Activated naive CD8-positive, alpha-beta T cell (primary cell): Measurements from ENCODE around the gene DPYD.

Experiments used
- H3K27ac Mint-ChIP-seq: one replicate; pipeline ENCODE4 v1.8.0; 2021; ENCODE audit warnings: mixed read lengths
- H3K27me3 Mint-ChIP-seq: one replicate; pipeline ENCODE4 v1.8.0; 2021; ENCODE audit warnings: mixed read lengths
- H3K36me3 Mint-ChIP-seq: one replicate; pipeline ENCODE4 v1.8.0; 2021; ENCODE audit warnings: mixed read lengths
- H3K4me1 Mint-ChIP-seq: one replicate; pipeline ENCODE4 v1.8.0; 2021; ENCODE audit warnings: low read depth, mixed read lengths
- H3K4me3 Mint-ChIP-seq: one replicate; pipeline ENCODE4 v1.8.0; 2021; ENCODE audit warnings: mild to moderate bottlenecking, mixed read lengths
- H3K9me3 Mint-ChIP-seq: one replicate; pipeline ENCODE4 v1.8.0; 2021; ENCODE audit warnings: low read depth, mixed read lengths

The DPYD gene

DNA sequence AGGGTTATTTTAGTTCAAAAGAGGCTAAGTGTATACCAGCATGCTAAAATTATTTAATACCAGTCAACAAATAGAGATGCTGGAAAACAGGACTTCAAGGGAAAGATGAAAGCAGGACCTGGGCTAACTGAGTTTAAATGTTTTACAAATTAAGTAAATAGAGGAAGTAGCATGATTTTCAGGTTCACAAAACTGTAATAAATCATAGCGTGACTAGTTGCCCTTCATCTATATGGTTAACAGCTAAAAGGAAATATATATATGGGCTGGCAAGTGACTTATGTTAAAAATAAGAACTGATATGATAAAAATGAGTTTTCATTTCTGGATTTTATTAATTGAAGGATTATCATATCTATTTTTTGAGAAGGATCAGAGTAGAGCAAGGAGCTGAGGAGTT lies 25.6 kb downstream of the DPYD start:
- Mint-ChIP-seq H3K9me3 (peaks cover 16% of the 10 kb centered on the region), H3K4me3 (no peak overlapping the region), H3K27ac (no peak overlapping the region), H3K27me3 (no peaks in the 10 kb centered on the region), H3K4me1 (peaks cover 37% of the 10 kb centered on the region), H3K36me3 (peaks cover 26% of the 10 kb centered on the region)

DNA sequence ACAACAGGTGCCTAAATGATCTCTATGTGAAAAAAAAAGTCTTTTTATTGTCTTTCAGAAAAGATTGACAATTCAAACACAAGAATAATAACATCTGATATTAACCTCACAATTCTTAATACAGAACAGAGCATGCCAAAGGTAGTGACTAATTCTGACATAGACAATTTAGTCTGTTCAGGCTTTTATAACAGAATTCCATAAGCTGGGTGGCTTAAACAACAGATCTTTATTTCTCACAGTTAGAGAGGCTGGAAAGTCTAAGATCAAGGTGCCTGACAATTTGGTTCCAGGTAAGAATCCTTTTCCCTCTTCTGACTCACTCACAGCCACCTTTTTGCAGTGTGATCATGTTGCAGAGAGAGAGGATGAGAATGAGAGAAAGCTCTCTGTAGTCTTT lies 27.0 kb downstream of the DPYD start:
- Mint-ChIP-seq H3K9me3 (peaks cover 25% of the 10 kb centered on the region), H3K4me3 (no peak overlapping the region), H3K36me3 (peaks cover 20% of the 10 kb centered on the region), H3K27me3 (no peaks in the 10 kb centered on the region), H3K27ac (no peak overlapping the region), H3K4me1 (peaks cover 32% of the 10 kb centered on the region)

DNA sequence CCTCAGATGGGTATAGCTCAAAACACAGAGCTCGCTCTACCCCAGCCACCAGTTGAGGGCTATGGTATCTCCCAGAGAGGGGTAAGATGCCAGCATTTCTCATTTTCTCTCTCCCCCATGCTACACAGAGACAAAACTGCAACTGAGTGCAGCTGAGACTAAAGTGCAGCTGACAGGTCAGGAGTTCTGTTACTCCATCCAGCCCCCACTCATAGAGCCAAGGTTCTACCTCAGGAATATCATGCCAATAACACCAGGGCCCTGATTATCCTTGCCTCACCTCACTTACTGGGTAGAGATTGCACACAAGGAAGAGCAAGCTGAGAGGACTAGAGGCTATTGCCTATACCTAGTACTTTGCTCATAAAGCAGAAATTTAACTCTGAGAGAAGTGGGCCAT lies 34.6 kb downstream of the DPYD start:
- Mint-ChIP-seq H3K27ac (no peak overlapping the region), H3K36me3 (peaks cover 23% of the 10 kb centered on the region), H3K27me3 (no peaks in the 10 kb centered on the region), H3K4me3 (no peak overlapping the region), H3K4me1 (peaks cover 24% of the 10 kb centered on the region), H3K9me3 (peaks cover 24% of the 10 kb centered on the region)

DNA sequence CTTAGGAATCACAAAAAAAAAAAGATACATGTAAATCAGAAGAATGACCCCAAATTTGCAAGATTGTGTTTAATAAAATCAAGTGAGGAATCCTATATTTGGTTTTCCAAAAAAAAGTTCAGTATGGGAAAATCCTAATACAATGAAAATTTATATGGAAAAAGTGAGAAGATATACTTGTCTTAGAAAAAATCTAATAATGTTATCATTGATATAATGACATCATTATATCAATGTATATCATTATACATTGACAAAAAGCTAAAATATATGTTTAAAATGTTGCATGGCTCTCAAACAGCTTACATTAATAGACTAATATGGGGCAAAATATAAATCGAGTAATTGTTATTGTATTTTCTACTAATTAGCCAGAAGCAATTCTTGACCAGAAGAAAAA lies 37.0 kb downstream of the DPYD start:
- Mint-ChIP-seq H3K36me3 (peaks cover 25% of the 10 kb centered on the region), H3K27me3 (no peaks in the 10 kb centered on the region), H3K4me3 (no peak overlapping the region), H3K4me1 (peaks cover 24% of the 10 kb centered on the region), H3K9me3 (peaks cover 8% of the 10 kb centered on the region), H3K27ac (no peak overlapping the region)

DNA sequence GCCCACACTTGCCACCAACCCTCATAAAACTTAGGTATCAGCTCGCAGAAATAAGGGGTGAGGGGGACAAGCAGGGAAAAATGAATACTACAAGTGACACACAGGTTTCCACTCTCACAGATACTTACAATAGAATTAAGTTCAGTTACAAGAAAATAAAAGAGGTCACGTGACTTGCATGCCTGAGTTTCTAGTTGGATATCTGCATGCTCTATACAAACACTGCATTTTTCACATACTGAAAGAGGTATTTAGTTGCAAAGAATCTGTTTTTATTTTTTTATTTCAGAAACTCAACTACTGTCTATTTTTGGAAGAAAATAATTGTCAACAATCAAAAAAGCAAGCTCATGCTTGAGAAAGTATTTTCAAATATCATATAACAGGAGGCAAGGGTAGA lies 43.5 kb downstream of the DPYD start:
- Mint-ChIP-seq H3K4me3 (no peak overlapping the region), H3K27me3 (no peaks in the 10 kb centered on the region), H3K27ac (no peak overlapping the region), H3K4me1 (peaks cover 4% of the 10 kb centered on the region), H3K9me3 (no peaks in the 10 kb centered on the region), H3K36me3 (peaks cover 28% of the 10 kb centered on the region)

DNA sequence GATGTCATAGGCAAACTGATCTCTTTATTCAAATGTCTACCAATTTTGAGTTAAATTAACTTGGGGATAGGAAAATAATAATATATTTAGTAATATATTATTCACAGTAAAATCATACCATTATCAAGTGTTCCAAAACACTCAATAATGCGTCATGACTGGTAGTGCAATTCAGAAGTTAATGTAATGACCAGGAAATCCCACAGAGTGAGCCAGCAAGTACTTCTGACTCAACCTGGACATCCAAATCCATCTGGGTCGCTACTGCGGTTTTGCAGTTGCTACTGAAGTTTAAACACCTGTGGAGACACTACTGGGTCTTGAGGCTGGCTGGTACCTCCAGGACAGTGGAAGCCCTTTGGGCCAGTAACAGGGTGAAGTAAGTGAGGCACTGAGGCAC lies 44.8 kb downstream of the DPYD start:
- Mint-ChIP-seq H3K9me3 (no peaks in the 10 kb centered on the region), H3K4me3 (no peak overlapping the region), H3K36me3 (peaks cover 31% of the 10 kb centered on the region), H3K27me3 (no peaks in the 10 kb centered on the region), H3K4me1 (peaks cover 4% of the 10 kb centered on the region), H3K27ac (no peak overlapping the region)

DNA sequence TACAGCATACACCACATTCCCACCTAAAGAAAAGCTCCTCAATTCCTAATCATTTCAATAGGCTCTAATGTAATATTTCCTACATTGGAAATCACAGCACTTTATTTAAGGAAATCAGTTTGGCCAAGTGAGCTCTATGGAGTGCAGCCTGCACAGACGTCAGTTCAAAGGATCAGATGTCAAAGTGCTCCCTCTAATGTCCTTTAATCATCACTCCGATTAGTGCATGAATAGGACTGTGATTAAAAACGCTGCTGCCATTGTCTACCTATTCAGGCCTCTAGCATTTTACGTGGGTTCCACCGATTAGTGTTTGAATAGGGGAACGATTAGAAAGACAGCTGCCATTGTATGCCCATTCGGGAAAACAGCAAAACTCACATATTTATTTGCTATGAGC lies 50.2 kb downstream of the DPYD start:
- no peaks in the 10 kb centered on the region for H3K27me3 Mint-ChIP-seq
- no peak overlapping the region for H3K27ac Mint-ChIP-seq
- H3K36me3 Mint-ChIP-seq = peaks cover 28% of the 10 kb centered on the region
- H3K9me3 Mint-ChIP-seq = peaks cover 4% of the 10 kb centered on the region
- H3K4me1 Mint-ChIP-seq = peaks cover 13% of the 10 kb centered on the region
- H3K4me3 Mint-ChIP-seq = no peak overlapping the region

DNA sequence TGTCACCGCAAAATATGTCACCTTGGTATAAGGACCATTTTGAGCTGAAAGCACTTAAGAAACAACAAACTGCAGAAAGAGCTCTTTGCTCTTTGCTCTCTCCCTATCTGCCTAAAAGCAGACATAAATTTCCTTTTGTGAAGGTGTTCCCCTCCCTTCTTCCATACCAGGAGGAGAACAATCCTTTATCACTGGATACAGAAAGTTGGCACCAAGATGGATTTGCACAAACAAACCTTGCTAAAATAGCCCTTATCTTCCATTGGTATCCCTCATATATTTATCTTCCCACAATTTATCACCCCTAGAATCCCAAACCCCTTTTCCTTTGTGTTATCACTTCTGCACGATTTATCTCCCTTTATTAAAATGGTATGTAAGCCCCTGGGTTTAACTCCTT lies 51.4 kb downstream of the DPYD start:
- H3K4me1 Mint-ChIP-seq = peaks cover 24% of the 10 kb centered on the region
- H3K27ac Mint-ChIP-seq = no peak overlapping the region
- H3K36me3 Mint-ChIP-seq = peaks cover 28% of the 10 kb centered on the region
- peaks cover 4% of the 10 kb centered on the region for H3K9me3 Mint-ChIP-seq
- no peak overlapping the region for H3K4me3 Mint-ChIP-seq
- H3K27me3 Mint-ChIP-seq = no peaks in the 10 kb centered on the region

DNA sequence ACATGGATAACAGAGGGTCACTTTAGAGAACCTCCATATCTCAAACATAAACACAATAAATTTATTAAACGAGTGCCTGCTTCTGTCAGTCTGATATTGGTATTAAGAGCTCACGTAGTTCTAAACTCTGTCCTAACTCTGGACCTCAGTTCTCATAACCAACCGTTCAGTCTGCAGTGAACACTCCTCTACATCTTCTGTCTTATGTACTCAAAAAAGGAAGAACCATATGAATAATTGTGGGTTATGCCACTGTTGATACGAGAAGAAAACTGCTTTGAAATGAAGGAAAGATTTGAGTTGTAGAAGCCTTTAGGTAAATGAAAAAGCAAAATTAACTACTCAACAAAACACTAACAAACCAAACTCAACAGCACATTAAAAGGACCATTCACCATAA lies 53.7 kb downstream of the DPYD start:
- Mint-ChIP-seq H3K4me1 (peaks cover 25% of the 10 kb centered on the region), H3K36me3 (peaks cover 23% of the 10 kb centered on the region), H3K9me3 (peaks cover 4% of the 10 kb centered on the region), H3K4me3 (no peak overlapping the region), H3K27me3 (no peaks in the 10 kb centered on the region), H3K27ac (no peak overlapping the region)

DNA sequence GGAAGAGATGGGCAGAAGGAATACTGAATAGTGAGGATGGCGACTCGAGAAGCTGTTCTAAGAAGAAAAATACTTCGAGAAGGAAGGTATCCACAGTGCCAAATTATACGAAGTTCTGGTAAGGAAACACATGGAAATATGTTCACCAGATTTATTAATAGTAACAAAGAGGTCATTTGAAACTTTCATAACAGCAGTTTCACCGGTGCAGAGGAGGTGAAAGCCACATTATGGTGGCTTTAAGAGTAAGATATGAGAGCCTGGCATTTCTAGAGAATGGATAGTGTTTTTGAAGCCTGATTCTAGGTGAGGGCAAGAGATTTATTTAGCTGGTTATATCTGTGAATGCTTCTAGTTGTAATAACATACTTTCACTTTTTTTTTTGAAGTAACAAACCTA lies 56.2 kb downstream of the DPYD start:
- H3K4me3 Mint-ChIP-seq = no peak overlapping the region
- H3K36me3 Mint-ChIP-seq = peaks cover 14% of the 10 kb centered on the region
- H3K4me1 Mint-ChIP-seq = peaks cover 27% of the 10 kb centered on the region
- no peak overlapping the region for H3K27ac Mint-ChIP-seq
- no peaks in the 10 kb centered on the region for H3K27me3 Mint-ChIP-seq
- peaks cover 4% of the 10 kb centered on the region for H3K9me3 Mint-ChIP-seq

DNA sequence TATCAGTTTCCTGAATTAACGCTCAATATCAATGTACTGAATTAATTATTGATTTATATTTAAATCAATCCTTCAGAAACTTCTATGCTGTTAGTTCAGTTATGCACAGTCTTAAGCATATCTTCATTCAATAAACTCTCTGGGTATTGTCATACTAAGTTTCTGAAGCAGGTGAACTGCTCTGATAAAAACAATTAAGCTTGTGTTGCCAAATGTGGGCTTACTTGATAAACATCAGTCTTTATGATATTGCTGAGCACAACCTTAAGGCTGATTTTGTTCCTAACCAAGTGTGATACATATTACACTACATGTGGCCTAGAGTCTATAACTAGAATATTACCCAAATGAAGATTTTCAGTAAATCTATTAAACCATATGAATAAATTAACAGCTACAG lies 67.6 kb downstream of the DPYD start:
- Mint-ChIP-seq H3K27ac (no peak overlapping the region), H3K27me3 (no peaks in the 10 kb centered on the region), H3K4me1 (peaks cover 30% of the 10 kb centered on the region), H3K9me3 (no peaks in the 10 kb centered on the region), H3K36me3 (peaks cover 22% of the 10 kb centered on the region), H3K4me3 (no peak overlapping the region)

DNA sequence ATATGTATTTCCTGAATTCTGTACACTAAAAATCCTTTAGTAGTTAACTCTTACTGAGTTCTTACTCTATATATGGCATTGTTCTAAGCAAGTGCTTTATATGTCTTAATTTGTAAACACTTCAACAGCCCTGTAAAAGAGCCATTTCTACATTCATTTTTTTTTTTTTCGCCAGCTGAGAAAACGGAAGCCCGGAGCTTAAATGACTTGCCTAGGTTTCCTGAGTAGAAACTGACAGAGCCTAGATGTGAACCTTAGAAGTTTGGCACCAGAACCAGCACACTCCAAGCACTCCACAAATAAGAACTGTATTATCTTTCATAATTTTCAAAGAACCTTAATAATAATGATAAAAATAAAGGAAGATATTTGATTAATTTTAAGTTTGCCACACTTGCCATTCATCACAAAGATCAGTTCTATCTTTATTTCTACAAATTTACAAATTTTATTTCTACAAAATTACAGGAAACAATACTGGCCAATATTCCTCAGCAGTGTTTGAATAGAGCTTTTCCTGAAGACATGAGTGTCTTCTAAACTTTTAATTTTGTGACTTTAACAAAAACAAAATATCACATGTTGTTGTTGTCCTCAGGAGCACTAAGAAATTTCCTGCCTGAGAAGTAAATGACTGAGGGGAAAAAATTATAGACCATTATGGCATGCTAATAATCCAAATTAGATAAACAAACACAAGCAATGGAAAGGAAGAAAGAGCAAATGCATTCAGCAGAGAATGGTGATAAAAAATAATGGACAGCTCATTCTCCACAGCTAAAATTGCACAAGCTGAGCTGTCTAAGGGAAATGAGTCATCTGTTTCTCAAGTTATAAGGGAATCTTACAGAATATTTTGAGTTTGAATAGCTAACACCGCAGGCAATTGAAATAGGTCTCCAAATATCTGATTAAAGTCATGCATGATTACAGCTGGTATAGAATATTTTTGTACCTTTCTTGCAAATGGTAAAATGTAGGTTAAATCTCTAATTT lies 71.2 kb downstream of the DPYD start:
- Mint-ChIP-seq H3K4me3 (peak overlapping the region; percentile 46), H3K27me3 (no peaks in the 10 kb centered on the region), H3K36me3 (peaks cover 5% of the 10 kb centered on the region), H3K4me1 (peaks cover 27% of the 10 kb centered on the region), H3K27ac (peak overlapping the region; percentile 11), H3K9me3 (no peaks in the 10 kb centered on the region)

DNA sequence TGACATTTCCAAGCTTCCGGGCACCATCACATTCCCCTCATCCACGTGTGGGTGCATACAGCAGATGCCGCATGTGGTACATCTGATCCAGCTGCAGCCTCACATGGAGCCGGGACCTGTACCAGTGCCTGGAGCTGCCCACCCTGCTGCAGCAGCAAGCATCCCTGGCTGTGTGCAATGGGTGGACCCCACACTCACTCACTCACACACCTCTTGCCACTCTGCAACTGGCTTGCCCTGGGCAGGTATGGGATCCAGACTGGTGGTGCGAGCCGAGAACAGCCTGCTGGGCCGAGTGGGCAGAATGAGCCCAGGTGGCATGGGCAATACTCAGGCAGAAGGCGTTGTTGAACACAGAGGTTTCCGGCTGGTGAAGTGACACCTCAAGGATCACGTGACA lies 75.0 kb downstream of the DPYD start:
- peaks cover 6% of the 10 kb centered on the region for H3K36me3 Mint-ChIP-seq
- H3K4me3 Mint-ChIP-seq = no peak overlapping the region
- H3K4me1 Mint-ChIP-seq = peaks cover 17% of the 10 kb centered on the region
- H3K9me3 Mint-ChIP-seq = no peaks in the 10 kb centered on the region
- H3K27ac Mint-ChIP-seq = no peak overlapping the region
- H3K27me3 Mint-ChIP-seq = no peaks in the 10 kb centered on the region

DNA sequence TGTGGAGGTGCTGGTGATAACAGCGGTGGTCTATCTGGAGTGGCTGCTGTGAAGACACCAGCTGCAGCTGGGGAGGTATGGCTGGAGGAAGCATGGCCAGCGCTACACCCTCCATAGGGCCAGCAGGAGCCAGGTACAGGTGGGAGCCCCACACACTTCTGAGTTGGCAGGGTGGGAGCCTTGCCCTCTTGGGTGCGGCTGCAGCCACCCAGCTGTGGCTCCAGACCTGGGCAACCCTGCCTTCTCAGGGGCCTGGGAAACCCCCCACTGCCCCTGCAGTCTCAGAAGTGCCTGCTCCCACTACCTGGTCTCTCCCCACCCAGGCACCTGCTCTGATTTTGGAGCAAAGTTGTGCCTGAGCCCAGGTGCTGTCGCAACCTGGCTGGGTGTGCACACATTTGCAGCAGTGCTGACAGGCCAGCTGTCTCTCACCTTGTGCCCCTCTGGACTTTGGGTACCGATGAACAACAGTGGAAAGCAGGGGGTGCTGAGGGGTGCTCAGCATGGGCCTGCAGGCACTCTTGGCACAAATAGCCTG lies 76.2 kb downstream of the DPYD start:
- H3K36me3 Mint-ChIP-seq = peaks cover 7% of the 10 kb centered on the region
- H3K27ac Mint-ChIP-seq = no peak overlapping the region
- no peak overlapping the region for H3K4me3 Mint-ChIP-seq
- H3K9me3 Mint-ChIP-seq = no peaks in the 10 kb centered on the region
- no peaks in the 10 kb centered on the region for H3K27me3 Mint-ChIP-seq
- H3K4me1 Mint-ChIP-seq = peaks cover 7% of the 10 kb centered on the region

DNA sequence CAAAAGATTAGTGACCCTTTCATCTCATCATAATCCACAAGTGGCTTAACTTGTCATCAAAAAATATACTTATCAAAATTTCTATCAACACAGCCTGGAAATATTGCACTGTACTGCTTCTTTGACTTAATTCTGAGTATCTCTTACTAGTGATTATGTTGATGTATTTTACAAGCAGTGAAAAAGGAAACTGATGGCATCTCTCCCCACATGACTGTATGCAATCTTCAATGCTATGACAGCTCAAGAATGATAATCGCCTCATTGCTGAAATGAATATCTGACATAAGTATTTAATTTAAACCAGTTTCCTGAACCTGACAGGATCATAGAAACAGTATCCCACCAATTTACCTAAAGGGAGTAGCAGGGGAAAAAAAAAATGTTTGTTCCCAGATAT lies 79.5 kb downstream of the DPYD start:
- Mint-ChIP-seq H3K27ac (no peak overlapping the region), H3K27me3 (no peaks in the 10 kb centered on the region), H3K4me1 (peaks cover 5% of the 10 kb centered on the region), H3K36me3 (peaks cover 10% of the 10 kb centered on the region), H3K4me3 (no peak overlapping the region), H3K9me3 (no peaks in the 10 kb centered on the region)

DNA sequence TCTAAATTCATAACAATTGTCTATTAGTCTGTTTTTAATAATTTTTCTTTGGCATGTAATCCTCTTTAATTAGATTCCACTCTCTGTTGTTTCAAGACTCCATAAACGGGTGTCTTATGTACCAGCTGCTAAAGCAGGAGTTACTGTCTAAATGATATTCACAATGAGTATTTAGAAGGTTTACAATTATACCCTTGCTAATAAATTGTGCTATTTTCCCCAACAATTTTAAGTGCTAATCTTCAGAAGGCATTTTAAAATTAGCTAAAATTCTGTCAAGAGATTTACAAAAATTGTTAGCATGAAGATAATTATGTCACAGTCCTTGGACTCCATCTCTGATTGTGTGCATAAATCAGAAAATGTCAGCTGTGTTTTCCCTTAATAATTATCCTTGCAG lies 83.7 kb downstream of the DPYD start:
- no peaks in the 10 kb centered on the region for H3K9me3 Mint-ChIP-seq
- no peak overlapping the region for H3K27ac Mint-ChIP-seq
- no peak overlapping the region for H3K4me3 Mint-ChIP-seq
- H3K36me3 Mint-ChIP-seq = peaks cover 5% of the 10 kb centered on the region
- H3K27me3 Mint-ChIP-seq = no peaks in the 10 kb centered on the region
- H3K4me1 Mint-ChIP-seq = peaks cover 10% of the 10 kb centered on the region
